OCI-LY1 (cell line): ENCODE measurements around the gene MPEG1.

Experiments used
- H2AFZ ChIP-seq: fragments of 200-600 bp; sonication (generic), shearing (Covaris generic); 2 replicates; pipeline ENCODE4 v1.6.0; 2014; ENCODE audit warnings: antibody characterized with exemption, mild to moderate bottlenecking, low read length
- H3F3A ChIP-seq: fragments of 200-600 bp; sonication (generic), shearing (Covaris generic); 2 replicates; pipeline ENCODE4 v1.6.0; 2014; ENCODE audit warnings: mild to moderate bottlenecking, antibody characterized with exemption, low read length, moderate library complexity; ENCODE audit not compliant: insufficient read depth
- H3K27ac ChIP-seq: fragments of 200-600 bp; sonication (generic); 2 replicates; pipeline ENCODE4 v1.5.1; 2014; ENCODE audit warnings: low read length, mixed run types, mild to moderate bottlenecking, low read depth; ENCODE audit not compliant: poor library complexity, severe bottlenecking
- H3K27me3 ChIP-seq: fragments of 200-600 bp; sonication (generic); 2 replicates; pipeline ENCODE4 v1.6.0; 2014; ENCODE audit warnings: antibody characterized with exemption, mild to moderate bottlenecking, low read length, moderate library complexity; ENCODE audit not compliant: insufficient read depth
- H3K36me3 ChIP-seq: fragments of 200-600 bp; sonication (generic); 2 replicates; pipeline ENCODE4 v1.6.1; 2014; ENCODE audit warnings: mild to moderate bottlenecking, antibody characterized with exemption, low read length, moderate library complexity, mixed read lengths; ENCODE audit not compliant: insufficient read depth
- H3K4me1 ChIP-seq: fragments of 200-600 bp; sonication (generic); 2 replicates; pipeline ENCODE4 v1.5.1; 2014; ENCODE audit warnings: mild to moderate bottlenecking, low read length, moderate library complexity; ENCODE audit not compliant: insufficient read depth, severe bottlenecking
- H3K4me2 ChIP-seq: fragments of 200-600 bp; sonication (generic), shearing (Covaris generic); 2 replicates; pipeline ENCODE4 v1.6.1; 2014; ENCODE audit warnings: low read length
- H3K4me3 ChIP-seq: fragments of 200-600 bp; sonication (generic); 2 replicates; pipeline ENCODE4 v1.5.1; 2014; ENCODE audit warnings: low read length, low read depth, mild to moderate bottlenecking, mixed read lengths; ENCODE audit not compliant: poor library complexity, severe bottlenecking
- H3K79me2 ChIP-seq: fragments of 200-600 bp; shearing (Covaris generic); 2 replicates; pipeline ENCODE4 v1.6.1; 2016; ENCODE audit warnings: mixed run types, low read length, mixed read lengths; ENCODE audit not compliant: insufficient read depth
- H3K9ac ChIP-seq: fragments of 200-600 bp; sonication (generic), shearing (Covaris generic); 2 replicates; pipeline ENCODE4 v1.6.1; 2014; ENCODE audit warnings: mild to moderate bottlenecking, low read length, mixed read lengths
- H3K9me2 ChIP-seq: fragments of 200-600 bp; sonication (generic), shearing (Covaris generic); 2 replicates; pipeline ENCODE4 v1.6.1; 2014; ENCODE audit warnings: low read depth, mild to moderate bottlenecking, low read length, mixed read lengths
- H3K9me3 ChIP-seq: fragments of 200-600 bp; shearing (Covaris generic); 2 replicates; pipeline ENCODE4 v1.6.1; 2014; ENCODE audit warnings: low read length, mixed read lengths
- H4K20me1 ChIP-seq: fragments of 200-600 bp; sonication (generic), shearing (Covaris generic); 2 replicates; pipeline ENCODE4 v1.6.0; 2016; ENCODE audit warnings: mild to moderate bottlenecking, low read length; ENCODE audit not compliant: insufficient read depth
- EZH2 ChIP-seq: fragments of 200-600 bp; sonication (generic), shearing (Covaris generic); IDR thresholded peaks from 2 replicates; pipeline ENCODE4 v1.8.0; 2017; ENCODE audit warnings: borderline replicate concordance, mixed run types, mild to moderate bottlenecking, antibody characterized with exemption, low read length, moderate library complexity, mixed read lengths
- TF ChIP-seq, protein P1 (sequence below): fragments of 200-600 bp; sonication (generic), shearing (Covaris generic); IDR thresholded peaks from 2 replicates; pipeline ENCODE4 v1.5.1; 2017; ENCODE audit warnings: mild to moderate bottlenecking, antibody characterized with exemption, low read length, moderate library complexity, mixed read lengths

MPEG1 gene

DNA sequence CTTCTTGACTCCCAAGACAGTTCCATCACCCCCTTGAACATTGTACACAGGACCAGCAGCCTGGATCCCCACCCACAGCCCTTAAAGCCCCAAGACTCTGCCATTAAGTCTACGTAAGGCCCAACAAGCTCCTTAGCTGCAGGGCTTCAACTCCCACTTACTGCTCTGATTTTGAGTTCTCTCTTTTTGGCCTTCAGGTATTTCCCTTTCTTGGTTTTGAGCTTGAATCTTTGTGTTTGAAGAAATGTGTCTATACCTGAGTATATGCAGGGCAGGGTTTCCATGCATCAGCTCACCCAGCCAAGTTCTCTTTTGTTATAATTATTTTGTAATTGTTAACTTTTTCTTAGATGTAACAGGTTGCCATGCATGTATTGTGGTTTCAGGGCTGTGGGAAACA lies 10.4 kb upstream of the MPEG1 start:
- Histone ChIP-seq H3K9me2 (no peaks in the 10 kb centered on the region), H4K20me1 (no peaks in the 10 kb centered on the region), H3K4me3 (no peak overlapping the region), H3K79me2 (no peaks in the 10 kb centered on the region), H2AFZ (no peak overlapping the region), H3K27ac (no peak overlapping the region), H3K36me3 (no peaks in the 10 kb centered on the region), H3K4me1 (peaks cover 39% of the 10 kb centered on the region), H3K9ac (no peak overlapping the region), H3F3A (no peaks in the 10 kb centered on the region), H3K4me2 (no peak overlapping the region), H3K9me3 (no peaks in the 10 kb centered on the region), H3K27me3 (no peaks in the 10 kb centered on the region)
- TF ChIP-seq, protein P1, sequence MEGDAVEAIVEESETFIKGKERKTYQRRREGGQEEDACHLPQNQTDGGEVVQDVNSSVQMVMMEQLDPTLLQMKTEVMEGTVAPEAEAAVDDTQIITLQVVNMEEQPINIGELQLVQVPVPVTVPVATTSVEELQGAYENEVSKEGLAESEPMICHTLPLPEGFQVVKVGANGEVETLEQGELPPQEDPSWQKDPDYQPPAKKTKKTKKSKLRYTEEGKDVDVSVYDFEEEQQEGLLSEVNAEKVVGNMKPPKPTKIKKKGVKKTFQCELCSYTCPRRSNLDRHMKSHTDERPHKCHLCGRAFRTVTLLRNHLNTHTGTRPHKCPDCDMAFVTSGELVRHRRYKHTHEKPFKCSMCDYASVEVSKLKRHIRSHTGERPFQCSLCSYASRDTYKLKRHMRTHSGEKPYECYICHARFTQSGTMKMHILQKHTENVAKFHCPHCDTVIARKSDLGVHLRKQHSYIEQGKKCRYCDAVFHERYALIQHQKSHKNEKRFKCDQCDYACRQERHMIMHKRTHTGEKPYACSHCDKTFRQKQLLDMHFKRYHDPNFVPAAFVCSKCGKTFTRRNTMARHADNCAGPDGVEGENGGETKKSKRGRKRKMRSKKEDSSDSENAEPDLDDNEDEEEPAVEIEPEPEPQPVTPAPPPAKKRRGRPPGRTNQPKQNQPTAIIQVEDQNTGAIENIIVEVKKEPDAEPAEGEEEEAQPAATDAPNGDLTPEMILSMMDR = no peak
- no peak for TF ChIP-seq EZH2

DNA sequence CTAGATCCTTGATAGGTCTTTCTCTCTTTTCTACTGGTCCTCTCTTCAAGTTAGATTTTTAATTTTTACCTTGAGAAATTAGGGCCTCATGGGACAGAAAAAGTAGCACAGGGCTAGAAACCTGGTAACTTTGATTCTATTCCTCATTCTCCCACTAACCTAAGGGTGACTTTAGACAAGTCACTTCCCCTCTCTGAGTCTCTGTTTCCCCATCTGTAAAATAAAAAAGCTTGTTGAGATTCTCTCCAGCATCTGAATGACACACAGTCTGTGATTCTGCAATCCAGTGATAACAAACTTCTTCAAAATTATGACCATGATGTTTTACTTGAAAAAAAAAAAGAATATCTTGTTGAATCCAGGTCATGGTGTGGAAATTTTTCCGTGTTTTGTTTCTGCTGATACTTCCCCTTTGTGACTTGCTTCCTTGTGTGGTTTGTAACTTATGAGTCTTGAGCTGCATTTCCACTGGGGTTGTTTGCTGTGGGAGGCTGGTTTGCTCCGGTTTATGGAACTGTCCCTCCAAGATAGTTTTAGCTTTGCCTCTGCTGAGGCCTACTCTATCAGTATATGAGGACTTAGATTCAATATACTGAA lies 9.8 kb upstream of the MPEG1 start:
- no peak overlapping the region for H3K4me2 ChIP-seq
- H3K9me3 ChIP-seq = no peaks in the 10 kb centered on the region
- H3K4me3 ChIP-seq = no peak overlapping the region
- no peak overlapping the region for H3K9ac ChIP-seq
- peaks cover 40% of the 10 kb centered on the region for H3K4me1 ChIP-seq
- no peak overlapping the region for H3K27ac ChIP-seq
- no peaks in the 10 kb centered on the region for H3F3A ChIP-seq
- no peaks in the 10 kb centered on the region for H3K27me3 ChIP-seq
- no peaks in the 10 kb centered on the region for H3K36me3 ChIP-seq
- H3K9me2 ChIP-seq = no peaks in the 10 kb centered on the region
- H3K79me2 ChIP-seq = no peaks in the 10 kb centered on the region
- TF ChIP-seq EZH2 = no peak
- TF ChIP-seq, protein P1 = no peak
- H4K20me1 ChIP-seq = no peaks in the 10 kb centered on the region
- H2AFZ ChIP-seq = no peak overlapping the region

DNA sequence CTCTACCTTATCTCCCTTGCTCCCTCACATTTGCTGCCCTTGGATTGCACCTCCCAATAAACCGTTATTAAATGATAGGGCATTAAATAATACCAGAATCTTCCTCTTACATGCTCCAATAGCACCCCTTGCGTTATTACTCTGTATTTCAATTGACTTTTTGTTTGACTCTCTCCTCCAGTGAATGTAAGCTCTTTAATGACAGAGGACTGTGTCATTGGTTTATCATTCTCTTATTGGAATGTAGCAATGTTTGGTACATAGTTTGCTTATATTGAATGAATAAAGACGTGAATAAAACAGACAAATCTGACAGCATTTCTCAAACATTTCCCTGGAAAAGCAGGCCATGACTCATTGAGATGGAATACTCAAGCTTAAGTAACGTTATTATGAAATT lies 8.7 kb upstream of the MPEG1 start:
- Histone ChIP-seq H3K9me2 (no peaks in the 10 kb centered on the region), H3K27me3 (no peaks in the 10 kb centered on the region), H4K20me1 (no peaks in the 10 kb centered on the region), H3K27ac (no peak overlapping the region), H3K9me3 (no peaks in the 10 kb centered on the region), H3K36me3 (no peaks in the 10 kb centered on the region), H3K4me2 (no peak overlapping the region; the same call in 1 of the 2 replicates), H3K79me2 (no peaks in the 10 kb centered on the region), H2AFZ (no peak overlapping the region), H3F3A (no peaks in the 10 kb centered on the region), H3K9ac (no peak overlapping the region), H3K4me1 (peaks cover 51% of the 10 kb centered on the region), H3K4me3 (no peak overlapping the region)
- TF ChIP-seq, protein P1 = peak; percentile 39; the same call in 1 of the 2 replicates
- no peak for TF ChIP-seq EZH2
